Measurements from ENCODE around the gene SLC25A23. TPM values are rescaled to one million over a fixed set of nuclear protein-coding genes. Genes with fewer than 3 reads are reported as not detected.

The SLC25A23 gene
- total and polyA plus RNA-seq, 2 of the 4 experiments (the other 2 are of a cell fraction): 7.0 to 7.6 TPM

DNA sequence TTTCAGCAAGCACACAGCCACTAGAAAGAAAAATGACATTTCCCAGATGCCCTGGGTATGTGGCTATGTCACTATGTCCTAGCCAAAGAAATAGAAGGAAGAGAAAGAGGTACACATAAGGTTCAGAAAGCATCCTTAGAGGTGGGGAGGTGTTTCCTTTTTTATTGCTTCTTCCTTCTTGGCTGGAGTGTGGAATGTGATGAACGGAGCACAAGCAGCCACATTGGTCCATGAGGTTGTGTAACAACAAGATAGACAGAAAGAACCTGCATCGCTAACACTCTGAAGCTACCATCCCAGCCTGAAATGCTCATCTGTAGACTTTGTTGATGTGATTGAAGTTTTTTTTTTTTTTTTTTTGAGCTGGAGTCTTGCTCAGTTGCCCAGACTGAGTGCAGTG, 6.7 kb downstream of the SLC25A23 start:
- H3K27me3 ChIP-seq (ENCODE audit: control insufficient read depth, insufficient read depth, low read length): no peaks in the 10 kb centered on the region
- H3K9ac ChIP-seq (ENCODE audit: low read depth, low read length): no peak overlapping the region
- H3K56ac ChIP-seq (ENCODE audit: extremely low read depth, insufficient read depth, low read length): no peak overlapping the region
- in situ Hi-C loops (cut with MboI; ENCODE audit: low sequenced_read_pairs) (no loop called here), dilution Hi-C loops (cut with HindIII; ENCODE audit: low sequenced_read_pairs, unreplicated experiment) (no loop called here), intact Hi-C loops (cut with micrococcal nuclease) (loop anchor here (10.0 kb wide), 1 partner anchor 658 kb away; the partner anchor contains the start of gene DUS3L)
- no CpG with 5 or more reads among the region's 2 CpGs for WGBS, 2 experiments (ENCODE audit: extremely low coverage in 2 of 2, insufficient read length in 1 of 2)
- no peak overlapping the region for H3K27ac ChIP-seq (ENCODE audit: insufficient read depth, low read length)
- no peak overlapping the region for H2AK5ac ChIP-seq (ENCODE audit: low read depth, low read length)
- no peaks in the 10 kb centered on the region for H4K20me1 ChIP-seq (ENCODE audit: insufficient read depth, low read length)
- no peak overlapping the region for H3K4me2 ChIP-seq (ENCODE audit: low read depth, low read length)
- no peak overlapping the region for H2BK5ac ChIP-seq (ENCODE audit: low read depth, low read length, poor library complexity, severe bottlenecking)
- TF ChIP-seq CEBPB (IDR thresholded peaks at IDR 0.05; ENCODE audit: low read depth, low read length): no peak
- no peak for TF ChIP-seq BHLHE40 (IDR thresholded peaks at IDR 0.05; ENCODE audit: low read depth, low read length)
- TF ChIP-seq CTCF (conservative IDR thresholded peaks at IDR 0.05; ENCODE audit: low read depth, low read length): no peak
- no peak for TF ChIP-seq FOS (IDR thresholded peaks at IDR 0.05; ENCODE audit: low read depth, low read length)
- TF ChIP-seq RAD21 (IDR thresholded peaks at IDR 0.05; ENCODE audit: low read length): no peak
- no peak for TF ChIP-seq SMC3 (IDR thresholded peaks at IDR 0.05; ENCODE audit: low read depth, low read length)
- TF ChIP-seq RFX5 (IDR thresholded peaks at IDR 0.05; ENCODE audit: low read depth, low read length): no peak
- no peak for TF ChIP-seq MAFK (IDR thresholded peaks at IDR 0.05; ENCODE audit: low read depth, low read length)
- no peak for TF ChIP-seq POLR2A (IDR thresholded peaks at IDR 0.05; ENCODE audit: low read depth, low read length)
- TF ChIP-seq RCOR1 (IDR thresholded peaks at IDR 0.05; ENCODE audit: insufficient replicate concordance, low read length): no peak
- no peak for TF ChIP-seq MAZ (IDR thresholded peaks at IDR 0.05; ENCODE audit: borderline replicate concordance, low read depth, low read length)
- TF ChIP-seq USF2 (IDR thresholded peaks at IDR 0.05; ENCODE audit: low read depth, low read length): no peak
- no peak for TF ChIP-seq ELK1 (IDR thresholded peaks at IDR 0.05; ENCODE audit: borderline replicate concordance, low read depth, low read length)
- TF ChIP-seq NFE2L2 (IDR thresholded peaks at IDR 0.05; ENCODE audit: low read depth, low read length): no peak
- TF ChIP-seq MXI1 (IDR thresholded peaks at IDR 0.05; ENCODE audit: borderline replicate concordance, low read depth, low read length): no peak
- no peak for TF ChIP-seq CHD1 (IDR thresholded peaks at IDR 0.05; ENCODE audit: low read depth, low read length)
- no peak overlapping the region for H2BK120ac ChIP-seq (ENCODE audit: low read depth, low read length)
- ChIA-PET CTCF (no interaction called here), POLR2A (ENCODE audit: unreplicated experiment) (interaction anchor here (0.5 kb wide), 1 partner anchor 354 kb away, joined by 5 read pairs; no protein-coding TSS in a partner anchor)
- H3K79me1 ChIP-seq (ENCODE audit: low read depth in 1 of 2, low read length in 2 of 2): no peaks in the 10 kb centered on the region
- no peak overlapping the region for H4K91ac ChIP-seq (ENCODE audit: insufficient read depth, low read depth, low read length)
- BruUV-seq (replicated peaks): no TSS peak
- DNase-seq: no peak
- peaks cover 10% of the 10 kb centered on the region; the same call in 1 of the 2 replicates for H3K9me3 ChIP-seq (ENCODE audit: control insufficient read depth, insufficient read depth, low read length)
- no peak for ATAC-seq (ENCODE audit: low read depth)
- H3K4me3 ChIP-seq (ENCODE audit: insufficient read depth, low read depth, low read length): no peak overlapping the region
- no peak overlapping the region for H3K23ac ChIP-seq (ENCODE audit: low read depth, low read length)
- no peak overlapping the region for H2BK15ac ChIP-seq (ENCODE audit: low read depth, low read length)
- peaks cover 16% of the 10 kb centered on the region for H3K36me3 ChIP-seq (ENCODE audit: control insufficient read depth, insufficient read depth, low read length)
- no peak overlapping the region for H2BK20ac ChIP-seq (ENCODE audit: low read depth, low read length)
- H2AFZ ChIP-seq (replicated peaks; ENCODE audit: low read length, poor library complexity): no peak overlapping the region
- H3K14ac ChIP-seq (replicated peaks; ENCODE audit: low read depth, low read length): no peak overlapping the region
- H3K4ac ChIP-seq (ENCODE audit: low read depth, low read length): no peak overlapping the region
- H3K9me1 ChIP-seq (ENCODE audit: insufficient read depth, low read length): no peaks in the 10 kb centered on the region
- H4K5ac ChIP-seq (ENCODE audit: low read depth, low read length): no peak overlapping the region
- no peak overlapping the region for H4K8ac ChIP-seq (ENCODE audit: low read depth in 2 of 2, low read length in 2 of 2)
- H2AK9ac ChIP-seq (replicated peaks; ENCODE audit: low read depth, low read length, poor library complexity): no peak overlapping the region
- H3K4me1 ChIP-seq (ENCODE audit: control insufficient read depth, insufficient read depth, low read length): no peaks in the 10 kb centered on the region; the same call in 1 of the 2 replicates
- no peak overlapping the region for H3K18ac ChIP-seq (ENCODE audit: low read depth, low read length)
